Loucy (cell line): ENCODE results near the gene SKI.

Source experiments
- CTCF ChIP-seq: fragments of 200-600 bp; sonication (generic); conservative IDR thresholded peaks from 2 replicates; pipeline ENCODE4 v1.5.1; 2014; ENCODE audit warnings: mild to moderate bottlenecking, antibody characterized with exemption, low read length
- EZH2phosphoT487 ChIP-seq: fragments of 200-600 bp; IDR thresholded peaks from 2 replicates; pipeline ENCODE4 v1.6.1; 2018; ENCODE audit warnings: antibody characterized with exemption, mild to moderate bottlenecking, moderate library complexity, borderline replicate concordance

- no peak for TF ChIP-seq CTCF
- TF ChIP-seq EZH2phosphoT487, result no peak
Measured at GRCh38 chr1:2294725-2295078, 66.6 kb downstream of the SKI start.
